LNCaP clone FGC (cell line): ENCODE data around the gene BORCS8.

ENCODE experiments used
- DNase-seq: peaks from one replicate; pipeline ENCODE4 v3.0.0-alpha.2; 2011; ENCODE audit warnings: low read depth
- H3K4me3 ChIP-seq: 2 replicates; pipeline ENCODE4 v1.5.1; 2011; ENCODE audit warnings: mild to moderate bottlenecking, low read depth, low read length, control low read depth
- CTCF ChIP-seq: IDR thresholded peaks from 2 replicates; pipeline ENCODE4 v1.5.1; 2012; ENCODE audit warnings: mild to moderate bottlenecking; ENCODE audit not compliant: control insufficient read depth, insufficient read depth; ENCODE audit errors: extremely low read depth

The BORCS8 gene

DNA sequence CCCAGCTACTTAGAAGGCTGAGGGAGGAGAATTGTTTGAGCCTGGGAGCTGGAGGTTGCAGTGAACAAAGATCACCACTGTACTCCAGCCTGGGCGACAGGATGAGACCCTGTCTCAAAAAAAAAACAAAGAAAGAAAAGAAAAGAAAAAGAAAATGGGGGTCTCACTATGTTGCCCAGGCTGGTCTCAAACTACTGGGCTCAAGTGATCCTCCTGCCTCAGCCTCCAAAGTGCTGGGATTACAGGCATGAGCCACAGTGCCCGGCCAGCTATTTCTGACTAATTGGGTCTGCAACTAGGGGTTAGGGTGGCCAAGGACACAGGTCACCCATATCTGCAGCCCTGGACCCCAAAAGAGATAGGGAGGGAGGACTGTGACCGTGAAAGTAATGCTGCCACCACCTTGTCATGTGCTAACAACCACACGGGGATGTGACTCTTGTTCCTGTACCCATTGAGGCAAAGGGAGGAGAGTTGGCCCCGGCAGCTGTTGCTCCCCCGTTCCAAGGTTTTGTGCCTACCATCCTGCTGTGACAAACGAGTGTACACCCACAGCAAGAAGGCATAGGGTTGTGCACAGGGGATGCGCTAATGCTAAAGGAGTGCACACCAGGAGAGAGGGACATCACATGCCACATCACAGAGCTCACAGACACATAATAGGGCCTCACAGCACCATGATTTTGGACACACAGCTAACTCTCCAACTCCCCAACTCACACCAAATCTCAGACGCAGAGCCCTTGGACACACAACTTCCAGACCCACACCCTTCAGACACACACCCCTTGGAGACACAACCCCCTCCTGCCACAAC lies 22.5 kb downstream of the BORCS8 start:
- peak overlapping the region; percentile 28 for H3K4me3 ChIP-seq
- DNase-seq, result no peak
- TF ChIP-seq CTCF, result no peak

DNA sequence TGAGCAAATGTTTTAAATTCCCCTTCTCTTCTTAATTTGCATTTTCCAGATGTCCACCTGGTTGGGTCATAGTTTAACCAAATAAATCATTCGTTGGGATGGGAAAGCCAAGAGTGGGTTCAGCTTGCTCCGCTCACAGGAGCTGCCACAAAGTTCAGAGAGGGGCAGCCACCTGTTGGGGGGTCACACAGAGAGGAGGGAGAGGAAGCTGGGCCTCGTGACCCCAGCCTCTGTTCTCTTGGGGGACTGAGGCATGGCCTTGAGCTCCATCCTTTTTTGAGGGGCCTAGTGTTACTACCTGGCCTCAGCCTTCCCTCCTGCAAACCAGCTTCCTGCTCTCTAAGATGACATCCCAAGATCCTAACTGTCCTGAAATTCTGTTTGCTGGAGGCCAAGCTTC lies 24.3 kb downstream of the BORCS8 start:
- no peak overlapping the region for H3K4me3 ChIP-seq
- TF ChIP-seq CTCF, result no peak
- DNase-seq, result no peak

- no peak for DNase-seq
- TF ChIP-seq CTCF, result no peak
- H3K4me3 ChIP-seq, result no peak overlapping the region
Measured at GRCh38 chr19:19165396-19165795, 26.6 kb downstream of the BORCS8 start.

DNA sequence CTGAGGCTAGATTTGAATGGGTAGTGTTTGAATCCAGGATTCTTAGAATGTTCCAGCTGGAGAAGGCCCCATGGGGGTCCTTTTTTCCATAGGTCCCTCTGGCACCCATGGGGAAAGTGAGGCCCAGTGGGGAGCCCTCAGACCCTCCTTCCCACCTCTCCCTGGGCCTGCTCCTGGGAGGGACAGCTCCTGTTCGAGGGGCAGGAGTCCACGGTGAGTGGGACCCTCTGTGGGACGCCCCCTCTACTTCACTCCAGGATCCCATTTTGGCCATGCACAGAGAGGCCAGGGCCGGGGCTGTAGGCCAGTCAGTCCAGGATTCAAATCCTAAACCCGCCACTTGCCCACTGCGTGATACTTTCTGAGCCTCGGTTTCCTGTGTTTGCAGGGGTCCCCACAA lies 29.5 kb downstream of the BORCS8 start:
- H3K4me3 ChIP-seq, result no peak overlapping the region
- TF ChIP-seq CTCF, result no peak
- DNase-seq, result no peak

GRCh38 chr19:19160461-19161035 lies 31.4 kb downstream of the BORCS8 start:
- DNase-seq, result no peak
- H3K4me3 ChIP-seq, result no peak overlapping the region
- TF ChIP-seq CTCF, result no peak

- H3K4me3 ChIP-seq, result no peak overlapping the region
- no peak for TF ChIP-seq CTCF
- DNase-seq, result no peak
Measured at GRCh38 chr19:19159534-19159933, 32.4 kb downstream of the BORCS8 start.
